ENCODE results near the gene IFFO2. TPM values are rescaled to one million over a fixed set of nuclear protein-coding genes. Genes with fewer than 3 reads are reported as not detected.

Gene IFFO2
- total RNA-seq, 1 donor from 2014 or later, result 5.0 TPM

DNA sequence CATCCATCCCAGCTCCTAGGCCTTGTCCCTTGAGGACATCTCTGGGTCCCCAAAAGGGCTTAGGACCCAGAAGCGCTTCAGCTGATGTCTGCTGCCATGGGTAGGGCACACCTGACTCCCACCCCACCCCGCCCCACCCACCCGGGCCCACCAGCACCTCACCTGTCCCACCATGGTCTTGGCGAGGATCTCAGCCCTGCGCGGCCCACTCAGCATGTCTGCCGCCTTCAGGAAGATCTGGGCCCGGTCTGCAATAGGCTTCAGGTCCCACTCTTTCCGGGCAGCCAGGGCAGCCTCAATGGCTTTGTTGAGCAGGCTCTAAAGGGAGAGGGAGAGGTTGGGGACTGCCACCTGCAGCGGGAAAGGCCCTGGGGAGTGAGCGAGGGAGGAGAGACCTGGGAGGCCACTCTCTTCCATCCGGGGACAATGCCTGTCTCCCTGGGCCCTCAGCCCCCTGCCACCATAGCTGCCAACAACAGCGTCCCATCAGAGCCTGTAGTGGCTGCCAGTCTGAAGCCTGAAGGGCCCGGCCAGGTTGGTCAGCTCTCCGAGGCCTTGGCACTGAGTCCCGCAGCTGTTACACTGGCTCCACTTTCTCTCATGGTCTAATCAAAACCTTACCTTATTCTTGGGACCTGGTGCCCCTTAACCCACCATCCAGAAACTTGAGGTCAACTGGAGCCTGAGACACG, 71.0 kb downstream of the IFFO2 start:
- ATAC-seq, result no peak
- intact Hi-C loops (cut with micrococcal nuclease), result no loop called here
- no peak for DNase-seq

DNA sequence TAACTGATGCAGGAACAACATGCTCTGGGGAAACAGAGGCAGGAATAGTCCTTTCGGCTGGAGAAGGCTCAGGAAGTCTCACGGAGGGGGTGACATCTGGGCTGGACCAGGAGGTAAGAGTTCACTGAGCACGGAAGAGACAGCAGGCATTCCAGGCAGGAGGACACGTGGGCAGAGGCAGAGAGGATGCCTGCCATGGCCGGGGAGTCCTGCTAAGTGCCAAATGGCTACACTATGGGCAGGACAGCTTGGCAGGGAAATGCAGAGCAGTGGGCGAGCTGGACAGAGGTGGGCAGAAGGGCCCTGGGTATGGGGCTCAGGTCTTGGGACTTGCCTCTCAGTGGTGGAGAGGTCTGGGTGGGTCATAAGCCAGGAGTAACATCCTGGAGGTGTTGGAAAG, 71.7 kb downstream of the IFFO2 start:
- ATAC-seq (no peak), DNase-seq (no peak)
- intact Hi-C loops (cut with micrococcal nuclease), result no loop called here

DNA sequence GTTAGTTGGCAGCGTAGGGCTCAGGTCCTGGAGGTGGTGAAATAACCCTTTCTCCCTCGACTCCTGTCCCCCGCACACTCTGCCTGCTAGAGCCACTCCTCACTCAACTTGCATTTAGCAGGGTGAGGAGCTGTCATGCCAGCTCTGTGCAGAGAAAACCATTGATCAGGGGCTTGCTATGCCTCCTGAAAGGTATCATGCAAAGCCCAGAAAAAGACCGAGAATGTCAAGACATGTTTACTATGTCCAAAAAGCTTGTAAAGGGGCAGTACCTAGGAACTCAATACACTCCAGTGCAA, 72.1 kb downstream of the IFFO2 start:
- DNase-seq (no peak), ATAC-seq (no peak)
- intact Hi-C loops (cut with micrococcal nuclease), result no loop called here

DNA sequence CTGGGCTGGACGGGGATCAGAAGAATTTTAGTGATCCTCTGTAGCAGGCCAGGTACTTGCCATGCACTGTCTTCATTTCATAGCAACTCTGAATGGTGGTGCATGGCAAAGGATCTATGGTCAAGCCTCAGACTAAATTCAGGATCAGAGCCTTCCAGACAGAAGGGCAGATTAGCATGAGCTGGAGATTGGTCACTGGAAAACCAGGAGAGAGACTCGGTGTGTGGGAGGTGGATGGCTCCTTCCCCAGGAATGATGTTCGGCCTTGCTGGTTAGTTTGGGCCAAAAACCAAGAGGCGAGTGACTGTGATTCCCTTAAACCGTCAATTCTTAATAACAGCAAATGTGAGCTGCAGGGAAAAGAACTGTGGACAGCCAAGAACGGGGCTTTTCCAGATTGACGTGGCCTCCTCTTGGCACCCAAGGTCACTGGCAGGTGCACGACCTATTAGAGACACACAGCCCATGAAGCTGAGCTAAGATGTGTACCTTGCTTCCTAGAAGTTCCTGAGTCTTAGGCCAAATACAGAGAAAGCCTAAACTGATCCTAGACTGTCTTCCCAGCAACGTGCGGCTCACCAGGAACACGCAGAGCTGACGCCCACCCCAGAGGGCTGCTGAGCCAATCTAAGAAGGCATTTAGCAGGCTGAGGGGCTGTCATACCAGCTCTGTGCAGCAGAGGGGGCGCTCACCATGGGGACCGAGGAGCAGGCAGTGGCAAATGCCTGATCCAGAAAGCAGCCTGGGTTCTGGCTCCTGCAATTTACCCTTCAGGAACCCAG, 72.6 kb downstream of the IFFO2 start:
- ATAC-seq (peak; percentile 80), DNase-seq (peak; percentile 86)
- intact Hi-C loops (cut with micrococcal nuclease), result no loop called here

DNA sequence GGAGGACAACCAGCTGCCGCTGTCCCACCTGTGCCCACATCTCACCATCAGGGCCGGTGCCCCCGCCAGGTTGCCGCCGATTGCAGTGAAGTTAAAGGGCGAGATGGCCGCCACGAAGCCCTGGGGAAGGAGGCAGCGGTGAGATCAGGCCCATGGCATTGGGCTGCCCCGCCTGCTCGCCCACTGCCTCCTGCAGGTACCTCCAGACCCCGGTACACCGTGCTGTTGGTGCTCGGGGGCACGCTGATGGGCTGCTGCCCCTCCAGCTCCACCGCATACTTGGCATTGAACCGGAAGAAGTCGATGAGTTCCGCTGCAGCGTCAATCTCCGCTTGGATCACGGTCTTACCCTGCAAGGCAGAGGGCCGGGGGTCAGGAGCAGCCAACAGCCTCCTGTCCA, 73.4 kb downstream of the IFFO2 start:
- DNase-seq (no peak), ATAC-seq (no peak)
- intact Hi-C loops (cut with micrococcal nuclease), result no loop called here

DNA sequence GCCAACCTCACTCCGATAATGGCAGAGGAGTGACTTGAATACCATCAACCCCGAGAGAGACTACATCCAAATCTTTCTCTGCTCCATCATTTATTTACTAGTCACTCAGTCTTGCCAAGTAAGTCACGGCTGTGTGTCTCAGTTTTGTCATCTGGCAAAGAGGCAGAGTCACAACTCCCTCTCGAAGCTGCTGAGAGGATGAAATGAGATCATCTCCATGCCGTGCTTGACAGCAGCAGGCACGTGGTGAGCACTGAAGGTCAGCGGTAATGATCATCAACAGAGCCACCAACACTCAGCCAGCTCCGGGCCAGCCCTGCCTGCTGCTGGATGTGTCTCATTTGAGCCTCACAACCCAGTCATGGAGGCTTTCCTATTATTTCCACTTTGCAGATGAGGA, 74.0 kb downstream of the IFFO2 start:
- intact Hi-C loops (cut with micrococcal nuclease), result no loop called here
- peak; percentile 34 for ATAC-seq
- DNase-seq, result no peak

DNA sequence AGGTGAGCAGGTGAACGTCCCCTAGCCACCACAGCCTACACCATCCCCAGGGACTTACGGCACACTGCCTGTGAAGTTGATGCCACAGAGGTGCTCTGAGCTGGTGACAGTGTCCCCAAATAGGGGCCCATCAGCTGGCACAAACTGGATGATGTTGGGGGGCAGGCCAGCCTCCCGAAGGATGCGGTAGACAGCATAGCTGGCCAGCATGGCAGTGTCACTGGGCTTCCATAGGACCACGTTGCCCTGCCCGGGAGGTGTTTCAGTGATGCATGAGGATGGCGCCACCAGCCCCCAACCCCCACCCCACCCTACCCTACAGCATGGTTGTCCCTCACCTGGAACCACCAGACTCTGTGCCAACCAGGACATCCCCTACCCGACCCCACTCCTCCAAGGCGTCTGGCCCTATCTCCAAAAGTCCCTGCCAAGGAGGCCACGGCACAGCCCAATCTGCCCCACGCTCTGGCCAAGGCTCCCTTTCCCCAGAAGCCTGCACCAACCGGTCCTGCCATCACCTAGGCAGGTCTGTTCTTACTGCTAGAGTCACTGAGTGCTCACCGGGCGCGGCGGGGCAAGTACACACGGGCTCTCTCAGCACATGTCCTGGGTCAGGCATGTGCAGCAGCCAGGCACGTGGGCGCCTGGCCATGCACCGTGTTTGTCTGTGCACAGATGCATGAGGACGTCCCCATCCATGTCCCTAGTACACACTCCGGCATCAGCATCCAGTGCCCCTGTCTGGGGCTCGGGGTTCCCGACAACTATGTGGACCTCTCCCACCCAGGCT, 74.6 kb downstream of the IFFO2 start:
- intact Hi-C loops (cut with micrococcal nuclease), result no loop called here
- ATAC-seq (no peak), DNase-seq (no peak)

DNA sequence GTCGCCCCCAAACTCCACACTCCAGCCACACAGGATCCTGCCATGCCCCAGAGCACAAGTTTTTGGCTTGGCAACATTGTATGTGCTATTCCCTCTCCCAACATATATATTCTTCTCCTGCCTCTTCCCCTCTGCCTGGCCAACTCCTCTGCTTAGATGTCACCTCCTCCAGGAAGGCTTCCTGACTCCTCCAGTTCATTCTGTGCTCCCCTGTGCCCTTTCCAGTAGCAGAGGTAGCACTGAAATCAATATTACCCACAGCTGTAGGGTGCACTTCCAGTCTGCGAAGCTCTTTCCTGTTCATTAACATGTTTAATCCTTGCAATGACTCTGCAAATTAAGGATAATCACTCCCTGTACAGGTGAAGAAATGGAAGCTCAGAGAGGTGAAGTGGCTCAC, 75.3 kb downstream of the IFFO2 start:
- intact Hi-C loops (cut with micrococcal nuclease), result no loop called here
- DNase-seq (no peak), ATAC-seq (no peak)

DNA sequence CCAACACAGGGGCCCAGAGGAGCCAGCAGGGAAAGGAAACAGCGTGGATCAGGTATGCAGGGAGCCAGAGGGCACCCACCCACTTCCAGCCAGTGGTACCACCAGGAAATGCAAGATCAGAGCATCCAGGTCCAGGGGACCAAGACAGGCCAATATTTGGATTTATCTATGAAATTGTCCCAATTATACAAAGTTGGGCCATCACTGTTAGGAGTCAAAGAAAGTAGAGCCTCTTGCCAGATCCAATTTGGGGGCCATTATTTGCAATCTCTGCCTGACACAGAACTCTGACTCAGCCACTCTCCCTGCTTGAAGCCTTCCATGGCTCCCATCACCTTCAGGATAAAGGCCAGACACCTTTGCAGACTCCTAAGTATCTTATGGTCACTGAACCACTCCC, 75.9 kb downstream of the IFFO2 start:
- intact Hi-C loops (cut with micrococcal nuclease), result no loop called here
- ATAC-seq (no peak), DNase-seq (no peak)

DNA sequence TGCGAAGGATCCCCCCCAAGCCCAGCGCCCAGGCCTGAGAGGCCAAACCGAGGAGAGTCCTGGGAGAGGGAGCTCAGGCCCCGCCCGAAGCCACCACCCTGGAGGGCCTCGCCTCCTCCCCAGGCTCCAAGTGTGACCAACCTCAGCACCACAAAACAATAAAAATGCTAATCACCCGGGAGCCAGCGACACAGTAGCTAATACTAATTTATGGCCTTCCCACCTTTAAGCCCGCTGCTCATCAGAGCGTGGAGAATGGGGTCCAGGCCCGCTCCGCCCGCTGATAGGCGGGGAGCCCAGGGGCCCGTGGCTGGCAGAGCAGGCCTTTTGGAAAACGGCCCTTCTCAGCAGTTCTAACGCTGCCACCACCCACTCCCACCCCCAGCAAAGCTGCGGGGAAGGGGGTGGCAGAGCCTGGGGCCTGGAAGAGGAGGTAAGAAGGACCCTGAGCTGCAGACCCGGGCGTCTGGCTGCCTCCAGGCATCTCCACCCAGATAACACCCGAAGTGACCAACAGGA, 76.6 kb downstream of the IFFO2 start:
- DNase-seq (no peak), ATAC-seq (no peak)
- intact Hi-C loops (cut with micrococcal nuclease), result loop anchor here (5.0 kb wide), 1 partner anchor 357 kb away; no protein-coding TSS in a partner anchor

DNA sequence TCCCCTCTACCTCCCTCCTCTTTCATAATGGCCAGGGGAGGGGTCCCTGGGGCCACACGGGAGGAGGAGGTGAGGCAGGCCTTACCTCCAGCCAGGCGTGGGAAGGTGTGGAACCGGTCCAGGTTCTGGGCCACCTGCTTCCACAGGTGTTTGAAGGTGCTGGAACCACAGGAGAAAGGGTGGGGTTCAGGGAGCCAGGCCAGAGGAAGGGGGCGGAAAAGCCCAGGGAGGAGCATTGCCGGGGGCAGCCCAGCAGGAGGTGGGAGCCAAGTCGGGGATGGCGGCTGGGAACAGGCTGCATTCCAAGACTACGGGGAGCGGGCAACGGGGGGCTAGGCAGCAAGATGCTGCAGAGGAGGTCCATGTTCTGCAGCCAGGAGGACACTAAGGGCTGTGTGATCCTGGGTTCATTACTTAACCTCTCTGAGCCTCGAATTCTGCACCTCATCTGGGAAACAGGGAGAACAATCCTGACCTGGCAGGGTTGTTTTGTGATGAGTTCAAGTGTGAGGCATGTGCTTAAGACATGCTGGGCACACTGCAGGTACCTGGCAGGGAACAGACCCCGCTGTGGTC, 77.2 kb downstream of the IFFO2 start:
- intact Hi-C loops (cut with micrococcal nuclease), result loop anchor here (5.0 kb wide), 1 partner anchor 358 kb away; no protein-coding TSS in a partner anchor
- ATAC-seq (no peak), DNase-seq (no peak)

DNA sequence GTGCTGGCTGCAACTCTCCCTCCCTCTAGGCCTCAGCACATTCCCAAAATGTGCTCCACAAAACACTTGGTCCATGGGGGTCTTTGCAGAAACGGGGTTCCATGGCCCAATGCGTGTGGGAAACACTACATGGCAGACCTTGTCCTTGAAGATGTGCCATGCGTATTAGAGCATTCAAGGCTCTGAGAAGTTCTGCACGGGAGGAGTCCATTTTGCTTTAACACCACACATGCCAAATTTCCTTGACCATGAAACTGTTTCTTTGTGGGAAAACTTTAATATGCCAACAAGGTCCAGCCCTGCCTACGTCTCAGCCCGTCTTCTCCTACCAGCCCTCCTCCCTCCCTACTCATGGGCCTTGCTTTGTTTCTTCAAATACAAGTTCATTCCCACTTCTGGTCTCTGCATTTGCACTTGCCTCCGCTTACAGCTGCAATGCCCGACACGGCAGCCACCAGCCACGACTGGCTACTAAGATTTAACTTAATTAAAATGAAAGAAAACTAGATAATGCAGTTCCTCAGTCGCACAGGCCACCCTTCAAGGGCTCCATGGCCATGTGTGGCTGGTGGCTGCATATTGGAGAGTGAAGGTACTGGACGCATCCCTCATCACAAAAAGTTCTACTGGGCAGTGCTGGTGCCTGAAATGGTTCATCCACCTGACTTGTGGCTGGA, 77.8 kb downstream of the IFFO2 start:
- no peak for ATAC-seq
- intact Hi-C loops (cut with micrococcal nuclease), result loop anchor here (5.0 kb wide), 1 partner anchor 359 kb away; no protein-coding TSS in a partner anchor
- DNase-seq, result no peak

DNA sequence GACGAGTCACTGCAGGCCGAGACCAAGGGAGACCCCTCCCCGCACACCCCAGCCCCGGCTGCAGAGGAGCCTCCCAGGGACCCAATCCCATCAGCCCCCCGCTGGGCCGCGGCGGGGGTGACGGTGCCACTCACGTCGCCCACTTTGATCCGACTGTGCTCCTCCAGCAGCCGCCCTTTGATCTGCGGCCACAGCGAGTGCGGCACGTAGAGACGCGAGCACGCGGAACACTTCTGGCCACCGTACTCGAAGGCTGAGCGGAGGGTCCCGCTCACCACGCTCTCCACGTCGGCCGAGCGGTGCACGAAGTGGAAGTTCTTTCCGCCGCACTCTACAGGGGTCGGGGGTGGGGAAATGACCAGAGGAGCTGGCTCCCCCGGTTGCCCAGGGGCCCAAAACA, 79.2 kb downstream of the IFFO2 start:
- intact Hi-C loops (cut with micrococcal nuclease), result loop anchor here (5.0 kb wide), 1 partner anchor 360 kb away; no protein-coding TSS in a partner anchor
- no peak for ATAC-seq
- no peak for DNase-seq

DNA sequence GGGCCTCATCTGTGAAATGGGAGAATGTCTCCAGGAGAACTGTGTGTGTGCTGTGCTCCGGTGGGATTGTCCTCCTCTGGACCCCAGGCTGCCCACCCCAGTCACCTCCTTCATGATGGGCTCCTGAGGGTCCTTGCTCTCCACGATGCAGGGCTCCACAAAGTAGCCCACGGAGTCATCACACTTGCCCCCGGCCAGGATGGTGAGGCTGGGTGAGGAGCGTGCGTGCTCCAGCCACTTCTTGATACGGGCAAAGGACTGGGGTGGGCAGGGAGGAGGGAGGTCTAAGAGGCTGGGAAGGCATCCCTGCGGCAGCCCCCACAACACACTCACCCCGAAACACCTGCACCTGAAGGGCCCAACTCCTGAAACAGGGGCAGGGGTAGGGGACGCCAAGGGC, 80.3 kb downstream of the IFFO2 start:
- intact Hi-C loops (cut with micrococcal nuclease), result loop anchor here (5.0 kb wide), 1 partner anchor 361 kb away; no protein-coding TSS in a partner anchor
- no peak for DNase-seq

DNA sequence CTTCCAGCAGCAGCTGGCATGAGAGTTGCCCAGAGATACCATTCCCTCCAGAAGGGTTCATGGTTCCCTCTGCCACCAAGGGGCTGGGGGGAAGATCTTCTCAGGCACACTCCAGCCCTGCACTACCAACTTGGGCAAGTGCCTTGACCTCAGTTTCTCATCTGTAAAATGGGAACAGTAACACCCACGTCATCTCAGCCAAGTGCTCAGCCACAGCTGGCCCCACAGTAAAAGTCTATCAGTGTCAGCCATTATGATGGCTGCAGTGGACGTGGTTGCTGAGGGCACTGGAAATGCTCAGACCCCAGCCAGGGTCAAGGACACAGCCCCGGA, 80.7 kb downstream of the IFFO2 start:
- intact Hi-C loops (cut with micrococcal nuclease), result loop anchor here (5.0 kb wide), 1 partner anchor 362 kb away; no protein-coding TSS in a partner anchor

More for the DNA sequence above, 80.3 kb downstream of the IFFO2 start:
- no peak for ATAC-seq

DNA sequence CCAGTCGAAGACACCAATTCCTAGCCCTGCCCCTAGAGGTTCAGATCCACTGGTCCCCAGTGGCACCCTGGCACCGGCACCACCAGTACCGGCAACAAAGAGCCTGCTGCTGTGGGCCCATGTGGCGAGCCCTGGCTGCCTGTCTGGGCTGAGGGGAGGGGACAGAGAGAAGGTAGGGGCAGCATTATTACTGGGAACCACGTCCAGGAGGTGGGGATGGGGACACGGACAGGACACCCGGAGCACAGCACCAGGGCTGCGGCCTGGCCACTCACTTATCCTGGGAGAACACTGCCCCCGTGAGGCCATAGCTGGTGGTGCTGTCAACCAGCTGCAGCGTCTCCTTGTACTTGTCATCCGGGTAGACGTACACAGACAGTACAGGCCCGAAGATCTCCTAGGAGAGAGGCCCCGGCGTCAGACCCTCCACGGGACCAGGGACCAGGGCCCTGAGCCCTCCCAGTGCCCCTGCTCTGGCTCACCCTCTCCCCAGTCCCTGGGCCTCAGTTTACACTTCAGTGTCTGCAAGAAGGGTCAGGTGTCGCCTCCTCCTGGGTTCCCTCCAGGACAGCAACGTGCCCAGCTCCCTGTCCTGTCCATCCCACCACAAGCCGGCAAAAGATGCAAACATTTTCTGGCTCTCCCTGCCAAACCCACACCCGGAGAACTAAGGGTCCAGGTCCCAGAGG, 81.2 kb downstream of the IFFO2 start:
- peak; percentile 85 for DNase-seq
- intact Hi-C loops (cut with micrococcal nuclease), result loop anchor here (5.0 kb wide), 1 partner anchor 362 kb away; no protein-coding TSS in a partner anchor

More for the DNA sequence above, 80.7 kb downstream of the IFFO2 start:
- DNase-seq, result no peak
- ATAC-seq, result no peak

DNA sequence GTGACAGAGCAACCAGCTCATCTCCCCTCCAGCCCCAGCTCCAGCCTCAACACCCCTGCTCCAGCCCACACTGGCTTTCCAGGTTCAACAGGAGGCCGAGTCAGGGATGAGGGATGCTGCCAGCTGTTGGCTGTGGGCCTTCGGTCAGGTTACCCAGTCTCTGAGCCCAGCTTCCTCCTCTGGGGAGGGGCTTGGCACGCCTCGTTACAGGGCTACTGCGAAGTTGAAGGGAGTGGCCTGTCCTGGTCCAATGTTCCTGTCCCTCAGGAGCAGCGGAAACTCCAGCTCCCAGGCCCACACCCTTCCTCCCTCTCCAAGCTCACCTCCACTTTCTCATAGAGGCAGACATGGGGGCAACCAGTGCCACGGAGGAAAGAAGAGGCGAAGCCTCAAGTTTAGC, 81.9 kb downstream of the IFFO2 start:
- intact Hi-C loops (cut with micrococcal nuclease), result no loop called here
- DNase-seq, result no peak
- peak; percentile 27 for ATAC-seq

More for the DNA sequence above, 81.2 kb downstream of the IFFO2 start:
- peak; percentile 80 for ATAC-seq

DNA sequence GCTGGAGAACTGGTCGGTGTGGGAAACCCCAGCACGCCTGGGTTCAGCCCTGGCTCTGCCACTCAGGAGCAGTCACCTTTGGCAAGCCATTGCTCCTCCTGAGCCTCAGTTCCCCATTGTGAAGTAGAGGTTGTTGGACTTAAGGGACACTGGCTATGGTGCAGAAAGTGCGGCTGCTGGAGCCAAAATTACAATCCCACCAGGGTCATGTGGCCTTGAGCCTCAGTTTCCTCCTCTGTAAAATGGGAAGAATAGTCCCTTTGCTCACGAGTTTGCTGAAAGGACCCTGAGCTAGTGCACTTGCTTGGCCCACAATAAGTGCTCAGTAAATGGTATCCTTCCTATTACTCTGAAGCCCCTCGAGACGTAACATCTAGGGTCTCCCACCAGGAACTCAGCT, 82.4 kb downstream of the IFFO2 start:
- ATAC-seq, result no peak
- intact Hi-C loops (cut with micrococcal nuclease), result no loop called here
- DNase-seq, result no peak

Measured in left ventricle myocardium superior (tissue), 1 donor.